ENCODE data around the gene MYL2. TPM values are rescaled to one million over a fixed set of nuclear protein-coding genes. Genes with fewer than 3 reads are reported as not detected.

The MYL2 gene
- total RNA-seq, 4 donors from 2014 or later = not detected

DNA sequence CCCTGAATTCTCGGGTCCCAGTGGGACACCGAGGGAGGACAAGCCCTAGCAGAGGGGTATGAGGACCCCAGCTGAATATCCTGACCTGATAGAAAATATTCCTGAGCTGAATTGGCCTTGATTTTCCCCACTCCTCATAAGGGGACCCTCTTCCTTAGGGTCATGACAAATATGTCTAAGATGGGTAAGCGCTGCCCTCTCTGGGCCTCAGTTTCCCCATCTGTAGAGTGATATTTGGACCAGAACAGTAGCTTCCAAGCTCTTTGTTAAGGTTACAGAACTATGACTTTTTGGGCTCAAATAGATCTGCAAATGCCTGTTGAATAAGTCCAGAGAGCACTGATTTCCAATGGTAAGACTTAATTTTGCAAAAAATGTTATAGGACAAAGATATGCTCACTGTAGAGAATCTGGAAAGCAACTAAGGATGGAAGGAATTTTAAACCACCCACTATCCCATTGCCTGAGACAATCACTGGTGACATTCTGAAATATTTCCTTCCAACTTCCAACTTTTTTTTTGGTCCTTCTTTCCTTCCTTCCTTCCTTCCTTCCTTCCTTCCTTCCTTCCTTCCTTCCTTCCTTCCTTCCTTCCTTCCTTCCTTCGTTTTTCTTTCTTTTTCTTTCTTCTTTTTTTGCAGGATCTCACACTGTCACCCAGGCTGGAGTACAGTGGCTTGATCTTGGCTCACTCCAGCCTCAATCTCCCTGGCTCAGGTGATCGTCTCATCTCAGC is 32.0 kb downstream of the MYL2 start:
- DNase-seq (ENCODE audit: extremely low spot score) = no peak
- TF ChIP-seq EP300 (IDR thresholded peaks at IDR 0.05) (no peak), POLR2A (IDR thresholded peaks at IDR 0.05; ENCODE audit: low read depth) (no peak), POLR2AphosphoS5 (IDR thresholded peaks at IDR 0.05) (no peak)
- TF ChIP-seq, protein P1, sequence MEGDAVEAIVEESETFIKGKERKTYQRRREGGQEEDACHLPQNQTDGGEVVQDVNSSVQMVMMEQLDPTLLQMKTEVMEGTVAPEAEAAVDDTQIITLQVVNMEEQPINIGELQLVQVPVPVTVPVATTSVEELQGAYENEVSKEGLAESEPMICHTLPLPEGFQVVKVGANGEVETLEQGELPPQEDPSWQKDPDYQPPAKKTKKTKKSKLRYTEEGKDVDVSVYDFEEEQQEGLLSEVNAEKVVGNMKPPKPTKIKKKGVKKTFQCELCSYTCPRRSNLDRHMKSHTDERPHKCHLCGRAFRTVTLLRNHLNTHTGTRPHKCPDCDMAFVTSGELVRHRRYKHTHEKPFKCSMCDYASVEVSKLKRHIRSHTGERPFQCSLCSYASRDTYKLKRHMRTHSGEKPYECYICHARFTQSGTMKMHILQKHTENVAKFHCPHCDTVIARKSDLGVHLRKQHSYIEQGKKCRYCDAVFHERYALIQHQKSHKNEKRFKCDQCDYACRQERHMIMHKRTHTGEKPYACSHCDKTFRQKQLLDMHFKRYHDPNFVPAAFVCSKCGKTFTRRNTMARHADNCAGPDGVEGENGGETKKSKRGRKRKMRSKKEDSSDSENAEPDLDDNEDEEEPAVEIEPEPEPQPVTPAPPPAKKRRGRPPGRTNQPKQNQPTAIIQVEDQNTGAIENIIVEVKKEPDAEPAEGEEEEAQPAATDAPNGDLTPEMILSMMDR (IDR thresholded peaks at IDR 0.05) = no peak
- peak overlapping the region; percentile 51 to 63 (median 56) for H3K4me3 ChIP-seq
- H3K27me3 ChIP-seq = peaks cover 0 to 6% (median 0%) of the 10 kb centered on the region in 4 donors
- no peaks in the 10 kb centered on the region for H3K36me3 ChIP-seq
- H3K27ac ChIP-seq (replicated peaks in 1 of 4) = peak overlapping the region in 3 of 4 donors; percentile 67 to 75 (median 70)
- no peaks in the 10 kb centered on the region for H3K9me3 ChIP-seq
- intact Hi-C loops (cut with DNase I) = loop anchor here (5.0 to 10.0 kb wide), 4 partner anchors 146 to 434 kb away; partner anchors contain the start of genes ARPC3, PPP1CC and TCTN1
- peaks cover 3 to 12% (median 6%) of the 10 kb centered on the region in 4 donors for H3K4me1 ChIP-seq
- 56% methylated on average over 3 of the region's 5 CpGs for WGBS

DNA sequence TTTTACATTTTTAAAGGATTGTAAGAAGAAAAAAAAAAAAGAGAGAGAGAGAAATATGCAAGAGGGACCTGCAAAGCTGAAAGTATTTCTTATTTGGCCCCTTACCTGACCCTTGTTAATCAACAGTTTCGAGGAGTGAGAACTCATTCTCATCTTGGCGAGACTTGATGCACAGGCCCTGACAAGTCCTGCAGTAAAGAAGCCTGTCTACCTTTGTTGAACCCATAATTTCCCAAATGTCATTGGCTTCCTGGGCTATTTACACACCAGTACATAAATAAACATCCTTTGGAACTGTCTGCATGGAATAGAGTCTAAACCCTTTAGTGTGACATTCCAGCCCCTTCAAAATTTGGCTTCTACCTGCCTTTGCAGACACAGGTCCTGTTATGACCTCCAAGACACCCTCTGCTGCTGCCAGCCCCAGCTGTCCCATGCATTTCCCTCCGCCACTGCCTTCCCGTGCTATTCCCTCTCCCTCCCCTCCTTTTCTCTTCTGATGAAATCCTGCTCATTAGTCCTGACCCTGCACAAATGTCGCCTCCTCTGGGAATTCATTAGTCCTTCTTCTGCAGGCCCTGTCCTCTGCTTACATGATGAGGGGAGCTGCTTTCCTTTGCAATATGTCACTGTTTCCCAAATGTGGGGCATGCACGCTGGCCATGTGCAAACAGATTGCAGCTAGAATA is 35.1 kb downstream of the MYL2 start:
- TF ChIP-seq POLR2A (IDR thresholded peaks at IDR 0.05; ENCODE audit: low read depth) (no peak), EP300 (IDR thresholded peaks at IDR 0.05) (no peak), POLR2AphosphoS5 (IDR thresholded peaks at IDR 0.05) (no peak)
- TF ChIP-seq, protein P1 (IDR thresholded peaks at IDR 0.05) = no peak
- Histone ChIP-seq H3K4me3 (no peak overlapping the region), H3K9me3 (no peaks in the 10 kb centered on the region), H3K27me3 (no peaks in the 10 kb centered on the region), H3K27ac (replicated peaks in 1 of 4) (no peak overlapping the region), H3K36me3 (no peaks in the 10 kb centered on the region), H3K4me1 (peaks cover 3 to 12% (median 6%) of the 10 kb centered on the region in 4 donors)
- DNase-seq (ENCODE audit: extremely low spot score) = no peak
- WGBS = 79% methylated on average over 6 of the region's 6 CpGs
- intact Hi-C loops (cut with DNase I) = loop anchor here (5.0 to 10.0 kb wide), 4 partner anchors 143 to 430 kb away; partner anchors contain the start of genes ARPC3, PPP1CC and TCTN1

DNA sequence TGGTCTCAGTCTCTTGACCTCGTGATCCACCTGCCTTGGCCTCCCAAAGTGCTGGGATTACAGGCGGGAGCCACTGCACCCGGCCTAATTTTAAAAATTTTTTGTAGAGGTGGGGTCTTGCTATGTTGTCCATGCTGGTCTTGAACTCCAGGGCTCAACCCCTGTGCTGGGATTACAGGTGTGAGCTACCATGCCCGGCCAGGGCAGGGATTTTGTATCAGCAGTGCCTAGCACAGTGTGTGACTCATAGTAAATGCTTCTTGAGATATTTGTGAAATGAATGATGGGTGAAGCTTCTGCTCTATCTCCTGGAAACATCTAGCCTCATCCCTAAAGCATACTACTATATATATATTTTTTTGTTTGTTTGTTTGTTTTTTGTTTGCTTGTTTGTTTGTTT is 37.1 kb downstream of the MYL2 start:
- WGBS = 91% methylated on average over 4 of the region's 4 CpGs
- H3K4me1 ChIP-seq = peaks cover 3 to 17% (median 10%) of the 10 kb centered on the region in 4 donors

DNA sequence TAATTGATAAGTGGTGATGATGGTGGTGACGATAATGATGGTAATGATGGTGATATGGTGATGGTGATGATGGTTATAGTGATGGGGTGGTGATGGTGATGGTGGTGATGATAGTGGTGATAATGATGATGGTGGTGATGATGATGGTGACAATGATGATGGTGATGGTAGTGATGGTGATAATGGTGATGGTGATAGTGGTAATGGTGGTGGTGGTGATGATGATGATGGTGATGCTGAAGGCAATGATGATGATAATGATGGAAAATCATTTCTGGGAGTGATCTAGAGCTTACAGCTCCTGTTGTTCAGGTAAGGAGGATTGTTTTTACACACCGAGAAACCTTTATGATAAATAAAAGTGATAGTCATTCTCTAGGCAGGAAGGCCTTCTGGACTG is 39.7 kb downstream of the MYL2 start:
- Histone ChIP-seq H3K4me3 (no peak overlapping the region), H3K4me1 (peaks cover 5 to 17% (median 6%) of the 10 kb centered on the region in 4 donors), H3K27ac (replicated peaks in 1 of 4) (no peak overlapping the region), H3K27me3 (no peaks in the 10 kb centered on the region), H3K9me3 (no peaks in the 10 kb centered on the region), H3K36me3 (no peaks in the 10 kb centered on the region)
- 86% methylated on average over 2 of the region's 2 CpGs for WGBS
- TF ChIP-seq, protein P1 (IDR thresholded peaks at IDR 0.05) = no peak
- TF ChIP-seq POLR2A (IDR thresholded peaks at IDR 0.05; ENCODE audit: low read depth) = no peak
- no peak for TF ChIP-seq POLR2AphosphoS5 (IDR thresholded peaks at IDR 0.05)
- no peak for TF ChIP-seq EP300 (IDR thresholded peaks at IDR 0.05)
- no peak for DNase-seq (ENCODE audit: extremely low spot score)
- intact Hi-C loops (cut with DNase I) = loop anchor here (5.0 to 10.0 kb wide), 4 partner anchors 33 to 426 kb away; partner anchors contain the start of genes ARPC3, CCDC63 and TCTN1

More for the DNA sequence above, 37.1 kb downstream of the MYL2 start:
- intact Hi-C loops (cut with DNase I) = loop anchor here (5.0 to 10.0 kb wide), 4 partner anchors 36 to 428 kb away; partner anchors contain the start of genes ARPC3, CCDC63 and TCTN1
- H3K4me3 ChIP-seq = no peak overlapping the region
- no peak for DNase-seq (ENCODE audit: extremely low spot score)
- TF ChIP-seq POLR2AphosphoS5 (IDR thresholded peaks at IDR 0.05) = no peak
- TF ChIP-seq POLR2A (IDR thresholded peaks at IDR 0.05; ENCODE audit: low read depth) = no peak
- TF ChIP-seq, protein P1 (IDR thresholded peaks at IDR 0.05) = no peak
- no peak overlapping the region for H3K27ac ChIP-seq (replicated peaks in 1 of 4)
- no peaks in the 10 kb centered on the region for H3K27me3 ChIP-seq
- no peaks in the 10 kb centered on the region for H3K36me3 ChIP-seq
- no peaks in the 10 kb centered on the region for H3K9me3 ChIP-seq
